ENCODE results near the gene CYP2S1.

CYP2S1 gene

GRCh38 chr19:41195675-41196497 lies 2.9 kb downstream of the CYP2S1 start:
- DNase-seq, result no peak

- DNase-seq, result no peak
Measured at GRCh38 chr19:41198559-41198958, 5.5 kb downstream of the CYP2S1 start.

- no peak for DNase-seq
Measured at GRCh38 chr19:41203371-41203770, 10.4 kb downstream of the CYP2S1 start.

GRCh38 chr19:41204338-41204737 lies 11.3 kb downstream of the CYP2S1 start:
- peak; percentile 67 to 73 for DNase-seq

- DNase-seq, result no peak
Measured at GRCh38 chr19:41205995-41206394, 13.0 kb downstream of the CYP2S1 start.

- no peak for DNase-seq
Measured at GRCh38 chr19:41206456-41206855, 13.4 kb downstream of the CYP2S1 start.

GRCh38 chr19:41206926-41207750 lies 14.1 kb downstream of the CYP2S1 start:
- no peak for DNase-seq

GRCh38 chr19:41214161-41214560 lies 21.1 kb downstream of the CYP2S1 start:
- DNase-seq, result no peak

GRCh38 chr19:41217741-41218140 lies 24.7 kb downstream of the CYP2S1 start:
- no peak for DNase-seq

GRCh38 chr19:41218249-41218614 lies 25.2 kb downstream of the CYP2S1 start:
- no peak for DNase-seq

GRCh38 chr19:41218615-41219507 lies 25.8 kb downstream of the CYP2S1 start, which contains the start of gene AXL:
TSS of gene AXL (plus strand) at chr19:41219223. CDS start at chr19:41219393, 170 bp downstream.
- DNase-seq, result no peak

GRCh38 chr19:41219924-41220567 lies 27.0 kb downstream of the CYP2S1 start:
- no peak for DNase-seq

- DNase-seq, result no peak
Measured at GRCh38 chr19:41220811-41221210, 27.8 kb downstream of the CYP2S1 start.

- DNase-seq, result no peak
Measured at GRCh38 chr19:41221514-41222205, 28.6 kb downstream of the CYP2S1 start.

GRCh38 chr19:41222240-41222639 lies 29.2 kb downstream of the CYP2S1 start:
- DNase-seq, result no peak

GRCh38 chr19:41223431-41224234 lies 30.6 kb downstream of the CYP2S1 start:
- DNase-seq, result no peak

GRCh38 chr19:41224632-41225031 lies 31.6 kb downstream of the CYP2S1 start:
- DNase-seq, result no peak

- no peak for DNase-seq
Measured at GRCh38 chr19:41225238-41226052, 32.4 kb downstream of the CYP2S1 start.

GRCh38 chr19:41226053-41226873 lies 33.2 kb downstream of the CYP2S1 start:
- DNase-seq, result no peak
